DND-41 (cell line): ENCODE measurements around the gene RWDD3.

ENCODE experiments used
- ATAC-seq: fragments of 200-7000 bp; cut with Tn5 transposase; 3 replicates; pipeline ENCODE4 v1.9.1; 2021; ENCODE audit warnings: low read depth; ENCODE audit not compliant: insufficient read depth
- DNase-seq: peaks from one replicate; pipeline ENCODE4 v3.0.0-alpha.2; 2020
- H2AFZ ChIP-seq: 2 replicates; pipeline ENCODE4 v1.6.0; 2012; ENCODE audit warnings: low read depth, low read length
- H3K27ac ChIP-seq: 2 replicates; pipeline ENCODE4 v1.5.1; 2012; ENCODE audit warnings: low read length, inconsistent platforms
- H3K27me3 ChIP-seq: fragments of 200-600 bp; sonication (generic); 2 replicates; pipeline ENCODE4 v1.6.0; 2012; ENCODE audit warnings: low read length, mild to moderate bottlenecking, inconsistent platforms; ENCODE audit not compliant: insufficient read depth, poor library complexity
- H3K36me3 ChIP-seq: 2 replicates; pipeline ENCODE4 v1.5.1; 2012; ENCODE audit warnings: low read length, inconsistent platforms; ENCODE audit not compliant: insufficient read depth
- H3K4me1 ChIP-seq: 2 replicates; pipeline ENCODE4 v1.5.1; 2012; ENCODE audit warnings: mild to moderate bottlenecking, low read length; ENCODE audit not compliant: insufficient read depth
- H3K4me2 ChIP-seq: 2 replicates; pipeline ENCODE4 v1.6.0; 2012; ENCODE audit warnings: mild to moderate bottlenecking, moderate library complexity, low read length, inconsistent platforms; ENCODE audit not compliant: insufficient read depth
- H3K4me3 ChIP-seq, 2 experiments: fragments of 200-600 bp in 1 of 2; shearing (Covaris generic) in 1 of 2; 2 replicates each; pipeline ENCODE4 v1.5.1; 2012 to 2016; ENCODE audit warnings: inconsistent platforms in 2 of 2, low read length in 2 of 2, mild to moderate bottlenecking in 2 of 2, low read depth in 1 of 2, moderate library complexity in 1 of 2
- H3K79me2 ChIP-seq: 2 replicates; pipeline ENCODE4 v1.6.0; 2012; ENCODE audit warnings: low read length, inconsistent platforms; ENCODE audit not compliant: insufficient read depth
- H3K9ac ChIP-seq: 2 replicates; pipeline ENCODE4 v1.6.0; 2012; ENCODE audit warnings: low read depth, mild to moderate bottlenecking, inconsistent platforms, low read length, moderate library complexity
- H3K9me3 ChIP-seq: 2 replicates; pipeline ENCODE4 v1.5.1; 2012; ENCODE audit warnings: low read length, moderate library complexity, mild to moderate bottlenecking, inconsistent platforms; ENCODE audit not compliant: insufficient read depth, severe bottlenecking
- H4K20me1 ChIP-seq: 2 replicates; pipeline ENCODE4 v1.6.0; 2012; ENCODE audit warnings: low read length; ENCODE audit not compliant: insufficient read depth
- EZH2 ChIP-seq: IDR thresholded peaks from 3 replicates; pipeline ENCODE4 v1.6.1; 2012; ENCODE audit warnings: borderline replicate concordance, low read depth, mild to moderate bottlenecking, moderate library complexity, low read length, inconsistent platforms; ENCODE audit not compliant: severe bottlenecking
- TF ChIP-seq, protein P1 (sequence below): IDR thresholded peaks from 2 replicates; pipeline ENCODE4 v1.5.1; 2012; ENCODE audit warnings: borderline replicate concordance, low read length, moderate library complexity, mild to moderate bottlenecking; ENCODE audit not compliant: poor library complexity, severe bottlenecking; ENCODE audit errors: extremely low read depth

Gene RWDD3

GRCh38 chr1:95233319-95233736 is 682 bp upstream of the RWDD3 start:
- ATAC-seq (no peak), DNase-seq (no peak)
- Histone ChIP-seq H2AFZ (peak overlapping the region; percentile 99), H3K36me3 (peaks cover 10% of the 10 kb centered on the region; the same call in 1 of the 2 replicates), H4K20me1 (no peaks in the 10 kb centered on the region), H3K9me3 (no peaks in the 10 kb centered on the region), H3K27ac (peak overlapping the region; percentile 65; the same call in 1 of the 2 replicates), H3K4me3 (peak overlapping the region in 1 of 2 experiments; percentile 94; a peak in 3 of 4 replicates), H3K79me2 (peaks cover 37% of the 10 kb centered on the region), H3K27me3 (peaks cover 13% of the 10 kb centered on the region), H3K9ac (peak overlapping the region; percentile 98), H3K4me1 (peaks cover 20% of the 10 kb centered on the region), H3K4me2 (peak overlapping the region; percentile 72)
- no peak for TF ChIP-seq EZH2
- TF ChIP-seq, protein P1, sequence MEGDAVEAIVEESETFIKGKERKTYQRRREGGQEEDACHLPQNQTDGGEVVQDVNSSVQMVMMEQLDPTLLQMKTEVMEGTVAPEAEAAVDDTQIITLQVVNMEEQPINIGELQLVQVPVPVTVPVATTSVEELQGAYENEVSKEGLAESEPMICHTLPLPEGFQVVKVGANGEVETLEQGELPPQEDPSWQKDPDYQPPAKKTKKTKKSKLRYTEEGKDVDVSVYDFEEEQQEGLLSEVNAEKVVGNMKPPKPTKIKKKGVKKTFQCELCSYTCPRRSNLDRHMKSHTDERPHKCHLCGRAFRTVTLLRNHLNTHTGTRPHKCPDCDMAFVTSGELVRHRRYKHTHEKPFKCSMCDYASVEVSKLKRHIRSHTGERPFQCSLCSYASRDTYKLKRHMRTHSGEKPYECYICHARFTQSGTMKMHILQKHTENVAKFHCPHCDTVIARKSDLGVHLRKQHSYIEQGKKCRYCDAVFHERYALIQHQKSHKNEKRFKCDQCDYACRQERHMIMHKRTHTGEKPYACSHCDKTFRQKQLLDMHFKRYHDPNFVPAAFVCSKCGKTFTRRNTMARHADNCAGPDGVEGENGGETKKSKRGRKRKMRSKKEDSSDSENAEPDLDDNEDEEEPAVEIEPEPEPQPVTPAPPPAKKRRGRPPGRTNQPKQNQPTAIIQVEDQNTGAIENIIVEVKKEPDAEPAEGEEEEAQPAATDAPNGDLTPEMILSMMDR, result no peak

GRCh38 chr1:95236784-95237575 is 3.0 kb downstream of the RWDD3 start:
- Histone ChIP-seq H3K79me2 (peaks cover 72% of the 10 kb centered on the region), H2AFZ (no peak overlapping the region), H3K36me3 (peaks cover 44% of the 10 kb centered on the region), H4K20me1 (no peaks in the 10 kb centered on the region), H3K9ac (no peak overlapping the region), H3K27ac (no peak overlapping the region), H3K4me3 (no peak overlapping the region), H3K9me3 (peaks cover 14% of the 10 kb centered on the region), H3K27me3 (no peaks in the 10 kb centered on the region), H3K4me1 (peaks cover 20% of the 10 kb centered on the region), H3K4me2 (peak overlapping the region; percentile 21; the same call in 1 of the 2 replicates)
- no peak for DNase-seq
- ATAC-seq, result no peak
- TF ChIP-seq, protein P1, result no peak
- no peak for TF ChIP-seq EZH2

- H3K4me2 ChIP-seq, result no peak overlapping the region; the same call in 1 of the 2 replicates
- no peak overlapping the region for H3K4me3 ChIP-seq
- no peak overlapping the region for H3K27ac ChIP-seq
- H2AFZ ChIP-seq, result no peak overlapping the region
- DNase-seq, result no peak
- H3K4me1 ChIP-seq, result peaks cover 19% of the 10 kb centered on the region
- no peak overlapping the region for H3K9ac ChIP-seq
- H4K20me1 ChIP-seq, result no peaks in the 10 kb centered on the region
- peaks cover 77% of the 10 kb centered on the region for H3K79me2 ChIP-seq
- H3K9me3 ChIP-seq, result peaks cover 17% of the 10 kb centered on the region
- TF ChIP-seq, protein P1, result no peak
- TF ChIP-seq EZH2, result no peak
- peaks cover 49% of the 10 kb centered on the region for H3K36me3 ChIP-seq
- H3K27me3 ChIP-seq, result no peaks in the 10 kb centered on the region
- no peak for ATAC-seq
Measured at GRCh38 chr1:95237981-95238703, 4.1 kb downstream of the RWDD3 start.
